Dendritic cell treated with granulocyte-macrophage colony-stimulating factor and Interleukin-4, amounts not matched to agents 40 ng/mL and 50 ng/mL, for 4 days (primary cell): ENCODE measurements around the gene PHETA1.

Experiments
- H3K27ac Mint-ChIP-seq: one replicate; pipeline ENCODE4 v1.8.0; 2022; ENCODE audit warnings: mild to moderate bottlenecking, mixed read lengths
- H3K27me3 Mint-ChIP-seq: one replicate; pipeline ENCODE4 v1.8.0; 2022; ENCODE audit warnings: mild to moderate bottlenecking, mixed read lengths
- H3K36me3 Mint-ChIP-seq: one replicate; pipeline ENCODE4 v1.8.0; 2022; ENCODE audit warnings: low read depth, mixed read lengths
- H3K4me1 Mint-ChIP-seq: one replicate; pipeline ENCODE4 v1.8.0; 2022; ENCODE audit warnings: low read depth, mixed read lengths
- H3K4me3 Mint-ChIP-seq: one replicate; pipeline ENCODE4 v1.8.0; 2022; ENCODE audit warnings: mild to moderate bottlenecking, moderate library complexity, mixed read lengths
- H3K9me3 Mint-ChIP-seq: one replicate; pipeline ENCODE4 v1.8.0; 2022; ENCODE audit warnings: mixed read lengths
- intact Hi-C: fragments of 100-400 bp; cut with micrococcal nuclease; formaldehyde crosslinking; loops from one replicate; pipeline ENCODE4 v1.15.0; 2022

Gene PHETA1

GRCh38 chr12:111322336-111323250 is 46.3 kb downstream of the PHETA1 start:
- Mint-ChIP-seq H3K4me3 (no peak overlapping the region), H3K36me3 (no peaks in the 10 kb centered on the region), H3K4me1 (peaks cover 8% of the 10 kb centered on the region), H3K27me3 (no peaks in the 10 kb centered on the region), H3K27ac (no peak overlapping the region), H3K9me3 (no peaks in the 10 kb centered on the region)
- intact Hi-C loops, result no loop called here

- no peak overlapping the region for H3K4me3 Mint-ChIP-seq
- H3K4me1 Mint-ChIP-seq, result peaks cover 14% of the 10 kb centered on the region
- H3K27me3 Mint-ChIP-seq, result no peaks in the 10 kb centered on the region
- no peaks in the 10 kb centered on the region for H3K9me3 Mint-ChIP-seq
- intact Hi-C loops, result no loop called here
- no peak overlapping the region for H3K27ac Mint-ChIP-seq
- no peaks in the 10 kb centered on the region for H3K36me3 Mint-ChIP-seq
These were observed 47.6 kb downstream of the PHETA1 start for GRCh38 chr12:111321317-111321716.

- no peaks in the 10 kb centered on the region for H3K27me3 Mint-ChIP-seq
- H3K4me1 Mint-ChIP-seq, result peaks cover 20% of the 10 kb centered on the region
- no peaks in the 10 kb centered on the region for H3K36me3 Mint-ChIP-seq
- H3K9me3 Mint-ChIP-seq, result no peaks in the 10 kb centered on the region
- no peak overlapping the region for H3K27ac Mint-ChIP-seq
- intact Hi-C loops, result no loop called here
- no peak overlapping the region for H3K4me3 Mint-ChIP-seq
These were observed 48.4 kb downstream of the PHETA1 start for GRCh38 chr12:111320258-111321050.

GRCh38 chr12:111319600-111320257 is 49.2 kb downstream of the PHETA1 start:
- Mint-ChIP-seq H3K4me3 (no peak overlapping the region), H3K27ac (no peak overlapping the region), H3K4me1 (peaks cover 27% of the 10 kb centered on the region), H3K9me3 (no peaks in the 10 kb centered on the region), H3K27me3 (no peaks in the 10 kb centered on the region), H3K36me3 (no peaks in the 10 kb centered on the region)
- intact Hi-C loops, result loop anchor here (5.0 to 10.0 kb wide), 2 partner anchors 145 to 427 kb away; no protein-coding TSS in a partner anchor

- H3K9me3 Mint-ChIP-seq, result no peaks in the 10 kb centered on the region
- no peak overlapping the region for H3K4me3 Mint-ChIP-seq
- H3K36me3 Mint-ChIP-seq, result no peaks in the 10 kb centered on the region
- H3K27ac Mint-ChIP-seq, result no peak overlapping the region
- no peaks in the 10 kb centered on the region for H3K27me3 Mint-ChIP-seq
- intact Hi-C loops, result loop anchor here (5.0 to 10.0 kb wide), 2 partner anchors 144 to 426 kb away; no protein-coding TSS in a partner anchor
- peaks cover 36% of the 10 kb centered on the region for H3K4me1 Mint-ChIP-seq
These were observed 50.4 kb downstream of the PHETA1 start for GRCh38 chr12:111318450-111318849.

- H3K9me3 Mint-ChIP-seq, result no peaks in the 10 kb centered on the region
- intact Hi-C loops, result loop anchor here (5.0 to 10.0 kb wide), 2 partner anchors 142 to 424 kb away; no protein-coding TSS in a partner anchor
- H3K4me3 Mint-ChIP-seq, result no peak overlapping the region
- no peaks in the 10 kb centered on the region for H3K27me3 Mint-ChIP-seq
- H3K27ac Mint-ChIP-seq, result peak overlapping the region; percentile 50
- peaks cover 37% of the 10 kb centered on the region for H3K4me1 Mint-ChIP-seq
- H3K36me3 Mint-ChIP-seq, result no peaks in the 10 kb centered on the region
These were observed 52.2 kb downstream of the PHETA1 start for GRCh38 chr12:111316671-111317070.

- H3K4me3 Mint-ChIP-seq, result no peak overlapping the region
- H3K36me3 Mint-ChIP-seq, result no peaks in the 10 kb centered on the region
- intact Hi-C loops, result loop anchor here (5.0 to 10.0 kb wide), 3 partner anchors 140 to 423 kb away; no protein-coding TSS in a partner anchor
- H3K27ac Mint-ChIP-seq, result peak overlapping the region; percentile 50
- H3K4me1 Mint-ChIP-seq, result peaks cover 37% of the 10 kb centered on the region
- H3K27me3 Mint-ChIP-seq, result no peaks in the 10 kb centered on the region
- H3K9me3 Mint-ChIP-seq, result no peaks in the 10 kb centered on the region
These were observed 53.8 kb downstream of the PHETA1 start for GRCh38 chr12:111314953-111315539.

- Mint-ChIP-seq H3K9me3 (no peaks in the 10 kb centered on the region), H3K27me3 (peaks cover 3% of the 10 kb centered on the region), H3K36me3 (no peaks in the 10 kb centered on the region), H3K4me1 (peaks cover 41% of the 10 kb centered on the region), H3K4me3 (peak overlapping the region; percentile 53), H3K27ac (no peak overlapping the region)
- intact Hi-C loops, result loop anchor here (5.0 to 10.0 kb wide), 2 partner anchors 139 to 292 kb away; no protein-coding TSS in a partner anchor
These were observed 55.0 kb downstream of the PHETA1 start for GRCh38 chr12:111313833-111314259.

GRCh38 chr12:111312708-111313107 is 56.2 kb downstream of the PHETA1 start:
- Mint-ChIP-seq H3K4me3 (no peak overlapping the region), H3K27ac (no peak overlapping the region), H3K36me3 (no peaks in the 10 kb centered on the region), H3K4me1 (peaks cover 40% of the 10 kb centered on the region), H3K27me3 (peaks cover 3% of the 10 kb centered on the region), H3K9me3 (no peaks in the 10 kb centered on the region)
- intact Hi-C loops, result loop anchor here (5.0 to 10.0 kb wide), 2 partner anchors 138 to 290 kb away; no protein-coding TSS in a partner anchor

GRCh38 chr12:111312016-111312415 is 56.9 kb downstream of the PHETA1 start:
- peaks cover 5% of the 10 kb centered on the region for H3K9me3 Mint-ChIP-seq
- no peaks in the 10 kb centered on the region for H3K36me3 Mint-ChIP-seq
- H3K4me3 Mint-ChIP-seq, result no peak overlapping the region
- H3K27me3 Mint-ChIP-seq, result peaks cover 3% of the 10 kb centered on the region
- H3K27ac Mint-ChIP-seq, result no peak overlapping the region
- peaks cover 40% of the 10 kb centered on the region for H3K4me1 Mint-ChIP-seq
- intact Hi-C loops, result loop anchor here (5.0 to 10.0 kb wide), 2 partner anchors 137 to 290 kb away; no protein-coding TSS in a partner anchor

GRCh38 chr12:111311011-111311410 is 57.9 kb downstream of the PHETA1 start:
- H3K27me3 Mint-ChIP-seq, result peaks cover 3% of the 10 kb centered on the region
- H3K4me3 Mint-ChIP-seq, result no peak overlapping the region
- H3K27ac Mint-ChIP-seq, result no peak overlapping the region
- H3K4me1 Mint-ChIP-seq, result peaks cover 33% of the 10 kb centered on the region
- intact Hi-C loops, result loop anchor here (5.0 to 10.0 kb wide), 2 partner anchors 136 to 289 kb away; no protein-coding TSS in a partner anchor
- peaks cover under 1% of the 10 kb centered on the region for H3K36me3 Mint-ChIP-seq
- H3K9me3 Mint-ChIP-seq, result peaks cover 15% of the 10 kb centered on the region
